H1 (cell line): ENCODE measurements around the gene TMOD4. TPM values are rescaled to one million over a fixed set of nuclear protein-coding genes. Genes with fewer than 3 reads are reported as not detected.

Source experiments
- ASH2L ChIP-seq: fragments of 200-600, 300-600 bp; sonication (generic); IDR thresholded peaks from one replicate; pipeline ENCODE4 v1.7.1; 2017; ENCODE audit warnings: low read length
- polyA plus RNA-seq, 7 experiments: library from polyadenylated mRNA; depleted of rRNA in 3 of 7; stranded (reverse) in 5 of 7; unstranded in 2 of 7; fragments of >200 nt in 5 of 7; fragments of 200-250 nt in 2 of 7; gene quantifications; 1 replicate in 5 of 7; 2 replicates in 1 of 7; 4 replicates in 1 of 7; pipeline versions ENCODE4 v1.2.1 to v1.2.3, GENCODE V29; 2011 to 2013; ENCODE audit warnings: missing spikeins in 2 of 7, mixed read lengths in 2 of 7
- total RNA-seq: library from RNA; stranded (reverse); fragmentation: NEBNext Ultra II Directional; extraction: Animal tissue kit (Norgen Biotek cat#: 25700); gene quantifications from 2 replicates; pipeline ENCODE4 v1.2.1, GENCODE V29; 2021

TMOD4 gene
- total and polyA plus RNA-seq, 2 of the 8 experiments (the other 6 are each of a cell fraction or from before 2014, with no cell fraction given), result 0.42 TPM; not detected in 1

DNA sequence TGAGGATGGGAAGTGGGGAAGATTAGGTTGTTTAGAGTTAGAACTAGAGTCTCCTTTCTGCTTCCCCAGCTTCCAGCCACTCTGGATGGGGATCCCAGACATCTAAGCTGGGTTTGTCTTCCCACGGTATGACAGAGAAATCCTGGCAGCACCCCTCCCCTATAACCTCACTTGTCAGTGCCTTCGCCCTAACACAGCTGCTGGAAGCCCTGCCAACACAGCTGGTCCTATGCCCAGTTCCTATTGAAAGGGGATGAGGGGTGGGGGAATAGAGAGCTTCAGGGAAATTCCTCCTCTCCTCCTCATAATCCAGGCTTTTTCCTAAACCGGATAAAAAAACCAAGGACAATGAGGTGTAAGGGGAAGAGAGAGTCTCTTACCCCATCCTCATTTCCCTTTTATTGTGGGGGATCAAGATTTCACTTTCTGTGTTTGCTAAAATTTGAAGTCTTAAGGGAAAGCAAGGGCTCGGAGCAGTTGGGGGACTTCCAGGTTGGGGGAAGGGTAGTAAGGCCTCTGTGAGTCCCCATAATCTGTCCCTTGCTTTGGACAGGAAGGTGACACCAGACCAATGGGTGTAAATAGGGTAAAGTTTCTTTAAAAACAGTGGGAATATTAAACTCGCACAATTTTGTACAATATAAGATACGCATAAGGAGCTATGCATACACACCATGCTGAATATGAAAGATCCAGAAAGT is 590 bp downstream of the TMOD4 start (continued):
- no peak for TF ChIP-seq ASH2L
- TF ChIP-seq, all 59 proteins: peak for 0
